Aorta (tissue), 5 donors: ENCODE measurements around the gene PCDHGA4. TPM values are rescaled to one million over a fixed set of nuclear protein-coding genes. Genes with fewer than 3 reads are reported as not detected.

Experiments used
- ATAC-seq: fragments of 200-7000 bp; cut with Tn5 transposase; one replicate; pipeline ENCODE4 v1.9.1; 2022; ENCODE audit warnings: moderate library complexity; ENCODE audit not compliant: low FRiP score
- DNase-seq, 2 donors: peaks; one replicate each; pipeline ENCODE4 v3.0.0-alpha.2; 2020
- H3K27ac ChIP-seq, 2 donors: one replicate each; pipeline ENCODE4 v1.5.1; 2013; ENCODE audit warnings: low read length in 2 of 2, mild to moderate bottlenecking in 2 of 2, moderate library complexity in 2 of 2, control low read depth in 1 of 2, inconsistent platforms in 1 of 2, low read depth in 1 of 2
- H3K27me3 ChIP-seq, 2 donors: one replicate each; pipeline ENCODE4 v1.6.1; 2013; ENCODE audit warnings: control low read depth in 1 of 2, low read length in 1 of 2, mild to moderate bottlenecking in 1 of 2, moderate library complexity in 1 of 2; ENCODE audit not compliant: insufficient read depth in 2 of 2, control insufficient read depth in 1 of 2
- H3K36me3 ChIP-seq, 2 donors: one replicate each; pipeline ENCODE4 v1.6.1; 2013; ENCODE audit warnings: control low read depth in 1 of 2, low read length in 1 of 2, mild to moderate bottlenecking in 1 of 2; ENCODE audit not compliant: insufficient read depth in 2 of 2, control insufficient read depth in 1 of 2
- H3K4me1 ChIP-seq, 2 donors: one replicate each; pipeline ENCODE4 v1.6.1; 2013; ENCODE audit warnings: low read length in 2 of 2, control low read depth in 1 of 2, mild to moderate bottlenecking in 1 of 2, moderate library complexity in 1 of 2; ENCODE audit not compliant: insufficient read depth in 2 of 2, control insufficient read depth in 1 of 2
- H3K4me3 ChIP-seq, 2 donors: one replicate each; pipeline ENCODE4 v1.5.1; 2013; ENCODE audit warnings: low read length in 2 of 2, control low read depth in 1 of 2, mild to moderate bottlenecking in 1 of 2
- H3K9me3 ChIP-seq: one replicate; pipeline ENCODE4 v1.6.1; 2013; ENCODE audit warnings: mild to moderate bottlenecking, low read length; ENCODE audit not compliant: control insufficient read depth
- WGBS, 2 donors: extraction: QIAGEN DNeasy Blood & Tissue Kit; methylation state at CpG; one replicate each; pipeline ENCODE4 v1.1.7; 2013; 5-methylcytosine and 5-hydroxymethylcytosine counted together
- intact Hi-C, 2 donors: fragments of 100-400 bp; cut with DNase I; formaldehyde crosslinking; loops; one replicate each; pipeline versions ENCODE4 v1.14.2 to v1.15.0; 2022
- polyA plus RNA-seq, 2 donors: library from polyadenylated mRNA; stranded (reverse); fragments of 200-250 nt; gene quantifications; one replicate each; pipeline ENCODE4 v1.2.3, GENCODE V29; 2013
- total RNA-seq, 2 donors: library from RNA; stranded (reverse); fragmentation: NEBNext Ultra II Directional; extraction: Animal tissue kit (Norgen Biotek cat#: 25700); gene quantifications; one replicate each; pipeline ENCODE4 v1.2.1, GENCODE V29; 2021
- donor health status: healthy with polysubstance abuse.
- donor health status: Bipolar disorder and iron deficiency.
- donor health status: DM: no; HTN: no; CAD: no.
- donor health status: DM: no; HTN: no; CAD: no.
- donor health status: DM: yes; HTN: yes; CAD: no.

PCDHGA4 gene
- total and polyA plus RNA-seq, 4 donors, result 1.3 to 10.2 (median 4.6) TPM

- ATAC-seq (no peak), DNase-seq (no peak)
- no peaks in the 10 kb centered on the region for H3K4me1 ChIP-seq
- intact Hi-C loops, result no loop called here
- no peaks in the 10 kb centered on the region for H3K36me3 ChIP-seq
- H3K27me3 ChIP-seq, result no peaks in the 10 kb centered on the region
- 20 to 24% methylated on average over 15 of the region's 15 CpGs for WGBS, 2 donors
- H3K27ac ChIP-seq, result no peak overlapping the region
- peaks cover 31% of the 10 kb centered on the region for H3K9me3 ChIP-seq
- H3K4me3 ChIP-seq, result no peak overlapping the region
Measured at GRCh38 chr5:141398608-141399007, 43.8 kb downstream of the PCDHGA4 start.

GRCh38 chr5:141399555-141400258, 44.9 kb downstream of the PCDHGA4 start:
- no peak overlapping the region for H3K27ac ChIP-seq
- 15 to 24% methylated on average over 61 of the region's 61 CpGs for WGBS, 2 donors
- ATAC-seq (no peak), DNase-seq (peak in 1 of 2 donors; percentile 70)
- no peaks in the 10 kb centered on the region for H3K4me1 ChIP-seq
- H3K27me3 ChIP-seq, result no peaks in the 10 kb centered on the region
- H3K4me3 ChIP-seq, result no peak overlapping the region
- H3K36me3 ChIP-seq, result no peaks in the 10 kb centered on the region
- intact Hi-C loops, result no loop called here
- H3K9me3 ChIP-seq, result peaks cover 31% of the 10 kb centered on the region

GRCh38 chr5:141402553-141403243, 47.9 kb downstream of the PCDHGA4 start, which contains the start of gene PCDHGA9:
TSS of gene PCDHGA9 (plus strand) at chr5:141402778. CDS start at chr5:141402953, 175 bp downstream.
- Histone ChIP-seq H3K27me3 (no peaks in the 10 kb centered on the region), H3K4me1 (no peaks in the 10 kb centered on the region), H3K9me3 (peaks cover 35% of the 10 kb centered on the region), H3K27ac (no peak within 1 kb of the TSS), H3K36me3 (no peaks in the 10 kb centered on the region), H3K4me3 (no peak within 1 kb of the TSS)
- intact Hi-C loops, result no loop called here
- 14 to 15% methylated on average over 27 of the region's 27 CpGs for WGBS, 2 donors
- DNase-seq, result peak in 1 of 2 donors; percentile 68
- no peak for ATAC-seq

GRCh38 chr5:141403387-141403786, 48.6 kb downstream of the PCDHGA4 start:
- Histone ChIP-seq H3K27me3 (no peaks in the 10 kb centered on the region), H3K9me3 (peaks cover 39% of the 10 kb centered on the region), H3K4me3 (no peak overlapping the region), H3K36me3 (no peaks in the 10 kb centered on the region), H3K27ac (no peak overlapping the region), H3K4me1 (no peaks in the 10 kb centered on the region)
- WGBS, 2 donors, result 20 to 26% methylated on average over 22 of the region's 22 CpGs
- intact Hi-C loops, result no loop called here
- no peak for DNase-seq
- ATAC-seq, result no peak

Other genes with a start within 250 kb of the PCDHGA4 start
Only the 30 nearest of the 36 such genes appear.
- 1 to 10 TPM; 3.0 to 3.8 TPM for gene PCDHB9, start 167.9 kb upstream of the PCDHGA4 start, total RNA-seq
- 1 to 10 TPM in 1 of 2 donors, under 1 TPM in 1; 0.25 to 2.1 TPM for gene PCDHB9, start 167.9 kb upstream of the PCDHGA4 start, polyA plus RNA-seq
- 1 to 10 TPM; 3.6 to 7.7 TPM for gene PCDHB10, start 162.7 kb upstream of the PCDHGA4 start, total RNA-seq
- gene PCDHB10, start 162.7 kb upstream of the PCDHGA4 start, polyA plus RNA-seq, result 1 to 10 TPM in 1 of 2 donors, under 1 TPM in 1; 0.25 to 4.5 TPM
- gene PCDHB11, start 155.4 kb upstream of the PCDHGA4 start, total RNA-seq, result 10 to 100 TPM in 1 of 2 donors, 1 to 10 TPM in 1; 8.1 to 15.3 TPM
- 1 to 10 TPM; 2.9 to 4.7 TPM for gene PCDHB11, start 155.4 kb upstream of the PCDHGA4 start, polyA plus RNA-seq
- gene PCDHB12, start 146.3 kb upstream of the PCDHGA4 start, total RNA-seq, result 1 to 10 TPM; 5.7 to 6.7 TPM
- 1 to 10 TPM in 1 of 2 donors, under 1 TPM in 1; 0.75 to 2.9 TPM for gene PCDHB12, start 146.3 kb upstream of the PCDHGA4 start, polyA plus RNA-seq
- gene PCDHB13, start 141.1 kb upstream of the PCDHGA4 start, total RNA-seq, result 1 to 10 TPM; 4.2 to 6.7 TPM
- 1 to 10 TPM in 1 of 2 donors, under 1 TPM in 1; 0.75 to 1.3 TPM for gene PCDHB13, start 141.1 kb upstream of the PCDHGA4 start, polyA plus RNA-seq
- 10 to 100 TPM in 1 of 2 donors, 1 to 10 TPM in 1; 7.5 to 10.1 TPM for gene PCDHB14, start 131.7 kb upstream of the PCDHGA4 start, total RNA-seq
- gene PCDHB14, start 131.7 kb upstream of the PCDHGA4 start, polyA plus RNA-seq, result 1 to 10 TPM; 1.0 to 5.0 TPM
- 10 to 100 TPM in 1 of 2 donors, 1 to 10 TPM in 1; 8.7 to 10.9 TPM for gene PCDHB15, start 109.6 kb upstream of the PCDHGA4 start, total RNA-seq
- 10 to 100 TPM in 1 of 2 donors, 1 to 10 TPM in 1; 4.4 to 12.1 TPM for gene PCDHB15, start 109.6 kb upstream of the PCDHGA4 start, polyA plus RNA-seq
- gene SLC25A2, start 51.0 kb upstream of the PCDHGA4 start, total RNA-seq, result 1 to 10 TPM in 1 of 2 donors, under 1 TPM in 1; 0.69 to 1.1 TPM
- gene SLC25A2, start 51.0 kb upstream of the PCDHGA4 start, polyA plus RNA-seq, result not detected
- 10 to 100 TPM; 59.8 to 79.1 TPM for gene TAF7, start 34.2 kb upstream of the PCDHGA4 start, total RNA-seq
- 10 to 100 TPM; 53.5 to 65.3 TPM for gene TAF7, start 34.2 kb upstream of the PCDHGA4 start, polyA plus RNA-seq
- 1 to 10 TPM in 1 of 2 donors, under 1 TPM in 1; 0.91 to 1.6 TPM for gene PCDHGA1, start 24.5 kb upstream of the PCDHGA4 start, total RNA-seq
- 1 to 10 TPM in 1 of 2 donors, not detected in 1; 1.0 TPM for gene PCDHGA1, start 24.5 kb upstream of the PCDHGA4 start, polyA plus RNA-seq
- gene PCDHGA2, start 16.3 kb upstream of the PCDHGA4 start, total RNA-seq, result 10 to 100 TPM in 1 of 2 donors, 1 to 10 TPM in 1; 6.2 to 10.6 TPM
- gene PCDHGA2, start 16.3 kb upstream of the PCDHGA4 start, polyA plus RNA-seq, result 1 to 10 TPM in 1 of 2 donors, under 1 TPM in 1; 0.75 to 4.2 TPM
- 1 to 10 TPM; 4.1 to 7.4 TPM for gene PCDHGA3, start 11.2 kb upstream of the PCDHGA4 start, total RNA-seq
- gene PCDHGA3, start 11.2 kb upstream of the PCDHGA4 start, polyA plus RNA-seq, result 1 to 10 TPM in 1 of 2 donors, under 1 TPM in 1; 0.50 to 2.4 TPM
- gene PCDHGB1, start 4.9 kb upstream of the PCDHGA4 start, total RNA-seq, result 1 to 10 TPM; 3.5 to 6.5 TPM
- gene PCDHGB1, start 4.9 kb upstream of the PCDHGA4 start, polyA plus RNA-seq, result under 1 TPM; 0.75 to 0.92 TPM
- gene PCDHGB2, start 5.0 kb downstream of the PCDHGA4 start, total RNA-seq, result 10 to 100 TPM in 1 of 2 donors, 1 to 10 TPM in 1; 6.5 to 11.7 TPM
- gene PCDHGB2, start 5.0 kb downstream of the PCDHGA4 start, polyA plus RNA-seq, result 1 to 10 TPM in 1 of 2 donors, under 1 TPM in 1; 0.38 to 1.1 TPM
- gene PCDHGA5, start 9.1 kb downstream of the PCDHGA4 start, total RNA-seq, result 10 to 100 TPM in 1 of 2 donors, 1 to 10 TPM in 1; 7.5 to 11.5 TPM
- 1 to 10 TPM in 1 of 2 donors, under 1 TPM in 1; 0.25 to 1.4 TPM for gene PCDHGA5, start 9.1 kb downstream of the PCDHGA4 start, polyA plus RNA-seq
- gene PCDHGB3, start 15.2 kb downstream of the PCDHGA4 start, total RNA-seq, result 1 to 10 TPM; 7.4 to 9.7 TPM
- gene PCDHGB3, start 15.2 kb downstream of the PCDHGA4 start, polyA plus RNA-seq, result under 1 TPM in 1 of 2 donors, not detected in 1; 0.82 TPM
- gene PCDHGA6, start 18.9 kb downstream of the PCDHGA4 start, total RNA-seq, result 10 to 100 TPM in 1 of 2 donors, 1 to 10 TPM in 1; 8.8 to 12.0 TPM
- gene PCDHGA6, start 18.9 kb downstream of the PCDHGA4 start, polyA plus RNA-seq, result 1 to 10 TPM in 1 of 2 donors, under 1 TPM in 1; 0.38 to 4.0 TPM
- gene PCDHGA7, start 27.7 kb downstream of the PCDHGA4 start, total RNA-seq, result 1 to 10 TPM; 6.4 to 8.0 TPM
- gene PCDHGA7, start 27.7 kb downstream of the PCDHGA4 start, polyA plus RNA-seq, result 1 to 10 TPM in 1 of 2 donors, not detected in 1; 2.1 TPM
- gene PCDHGB4, start 32.7 kb downstream of the PCDHGA4 start, total RNA-seq, result 10 to 100 TPM in 1 of 2 donors, 1 to 10 TPM in 1; 7.3 to 10.1 TPM
- 1 to 10 TPM in 1 of 2 donors, under 1 TPM in 1; 0.50 to 2.7 TPM for gene PCDHGB4, start 32.7 kb downstream of the PCDHGA4 start, polyA plus RNA-seq
- gene PCDHGA8, start 37.6 kb downstream of the PCDHGA4 start, total RNA-seq, result 1 to 10 TPM; 3.0 to 6.8 TPM
- under 1 TPM; 0.13 to 0.54 TPM for gene PCDHGA8, start 37.6 kb downstream of the PCDHGA4 start, polyA plus RNA-seq
- 10 to 100 TPM; 11.7 to 18.2 TPM for gene PCDHGB5, start 42.9 kb downstream of the PCDHGA4 start, total RNA-seq
- gene PCDHGB5, start 42.9 kb downstream of the PCDHGA4 start, polyA plus RNA-seq, result 1 to 10 TPM; 2.0 to 5.0 TPM
- gene PCDHGA9, start 47.8 kb downstream of the PCDHGA4 start, total RNA-seq, result 10 to 100 TPM in 1 of 2 donors, 1 to 10 TPM in 1; 8.2 to 13.2 TPM
- gene PCDHGA9, start 47.8 kb downstream of the PCDHGA4 start, polyA plus RNA-seq, result 1 to 10 TPM in 1 of 2 donors, under 1 TPM in 1; 0.75 to 1.4 TPM
- gene PCDHGB6, start 53.0 kb downstream of the PCDHGA4 start, total RNA-seq, result 10 to 100 TPM in 1 of 2 donors, 1 to 10 TPM in 1; 9.5 to 14.6 TPM
- 1 to 10 TPM in 1 of 2 donors, under 1 TPM in 1; 0.38 to 2.4 TPM for gene PCDHGB6, start 53.0 kb downstream of the PCDHGA4 start, polyA plus RNA-seq
- 10 to 100 TPM in 1 of 2 donors, 1 to 10 TPM in 1; 6.1 to 11.4 TPM for gene PCDHGA10, start 58.0 kb downstream of the PCDHGA4 start, total RNA-seq
- gene PCDHGA10, start 58.0 kb downstream of the PCDHGA4 start, polyA plus RNA-seq, result 1 to 10 TPM in 1 of 2 donors, under 1 TPM in 1; 0.61 to 1.1 TPM
- 10 to 100 TPM; 12.7 to 24.7 TPM for gene PCDHGB7, start 62.7 kb downstream of the PCDHGA4 start, total RNA-seq
- 1 to 10 TPM; 2.1 to 3.8 TPM for gene PCDHGB7, start 62.7 kb downstream of the PCDHGA4 start, polyA plus RNA-seq
- gene PCDHGA11, start 66.0 kb downstream of the PCDHGA4 start, total RNA-seq, result 1 to 10 TPM; 7.1 to 9.2 TPM
- under 1 TPM; 0.50 to 0.72 TPM for gene PCDHGA11, start 66.0 kb downstream of the PCDHGA4 start, polyA plus RNA-seq
- gene PCDHGA12, start 75.5 kb downstream of the PCDHGA4 start, total RNA-seq, result 10 to 100 TPM in 1 of 2 donors, 1 to 10 TPM in 1; 7.9 to 18.8 TPM
- 1 to 10 TPM in 1 of 2 donors, under 1 TPM in 1; 0.75 to 2.5 TPM for gene PCDHGA12, start 75.5 kb downstream of the PCDHGA4 start, polyA plus RNA-seq
- 100 to 1,000 TPM in 1 of 2 donors, 10 to 100 TPM in 1; 67.3 to 116 TPM for gene PCDHGC3, start 120.9 kb downstream of the PCDHGA4 start, total RNA-seq
- 10 to 100 TPM; 23.9 to 99.0 TPM for gene PCDHGC3, start 120.9 kb downstream of the PCDHGA4 start, polyA plus RNA-seq
- 1 to 10 TPM; 2.8 to 6.1 TPM for gene PCDHGC4, start 130.0 kb downstream of the PCDHGA4 start, total RNA-seq
- under 1 TPM; 0.05 to 0.38 TPM for gene PCDHGC4, start 130.0 kb downstream of the PCDHGA4 start, polyA plus RNA-seq
- 1 to 10 TPM; 2.8 to 6.3 TPM for gene PCDHGC5, start 134.1 kb downstream of the PCDHGA4 start, total RNA-seq
- under 1 TPM; 0.25 to 0.84 TPM for gene PCDHGC5, start 134.1 kb downstream of the PCDHGA4 start, polyA plus RNA-seq